Activated naive CD8-positive, alpha-beta T cell (primary cell): ENCODE measurements around the gene RNF208.

Experiments
- H3K27ac Mint-ChIP-seq: one replicate; pipeline ENCODE4 v1.8.0; 2021; ENCODE audit warnings: mixed read lengths
- H3K27me3 Mint-ChIP-seq: one replicate; pipeline ENCODE4 v1.8.0; 2021; ENCODE audit warnings: mixed read lengths
- H3K36me3 Mint-ChIP-seq: one replicate; pipeline ENCODE4 v1.8.0; 2021; ENCODE audit warnings: mixed read lengths
- H3K4me1 Mint-ChIP-seq: one replicate; pipeline ENCODE4 v1.8.0; 2021; ENCODE audit warnings: low read depth, mixed read lengths
- H3K4me3 Mint-ChIP-seq: one replicate; pipeline ENCODE4 v1.8.0; 2021; ENCODE audit warnings: mild to moderate bottlenecking, mixed read lengths
- H3K9me3 Mint-ChIP-seq: one replicate; pipeline ENCODE4 v1.8.0; 2021; ENCODE audit warnings: low read depth, mixed read lengths

The RNF208 gene

DNA sequence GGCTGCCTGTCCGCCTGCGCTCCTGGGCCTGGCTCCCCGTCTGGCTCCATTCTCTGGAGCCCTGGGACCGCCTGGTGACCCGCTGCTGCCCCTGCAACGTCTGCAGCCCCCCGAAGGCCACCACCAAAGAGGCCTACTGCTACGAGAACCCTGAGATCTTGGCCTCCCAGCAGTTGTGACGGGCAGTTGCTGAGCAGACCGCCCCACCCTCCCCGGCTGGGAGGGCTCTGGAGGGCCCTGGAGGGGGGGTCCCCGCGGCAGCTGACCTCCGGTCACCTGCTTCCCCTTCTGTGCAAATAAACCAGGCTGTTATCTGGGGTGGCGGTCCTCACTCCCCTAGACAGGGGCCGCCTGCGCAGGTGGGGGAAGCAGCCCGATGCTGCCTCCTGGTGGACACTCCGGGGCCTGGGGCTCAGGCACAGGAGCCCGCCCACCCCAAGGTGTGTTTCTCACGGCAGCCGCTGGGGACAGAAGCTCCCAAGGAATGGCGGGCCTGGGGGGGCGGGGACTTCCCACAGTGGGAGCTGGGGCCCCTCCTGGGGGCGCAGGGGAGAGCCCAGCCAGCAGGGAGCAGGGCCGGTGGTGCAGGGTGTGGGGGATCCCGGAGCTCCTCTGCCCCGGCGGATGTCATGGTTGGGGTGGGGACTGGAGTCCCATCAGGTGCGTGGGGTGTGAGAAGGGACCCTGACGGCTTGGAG, 14.3 kb upstream of the RNF208 start:
- H3K36me3 Mint-ChIP-seq: no peaks in the 10 kb centered on the region
- H3K4me3 Mint-ChIP-seq: no peak overlapping the region
- H3K27ac Mint-ChIP-seq: no peak overlapping the region
- peaks cover 10% of the 10 kb centered on the region for H3K4me1 Mint-ChIP-seq
- no peaks in the 10 kb centered on the region for H3K9me3 Mint-ChIP-seq
- H3K27me3 Mint-ChIP-seq: no peaks in the 10 kb centered on the region

DNA sequence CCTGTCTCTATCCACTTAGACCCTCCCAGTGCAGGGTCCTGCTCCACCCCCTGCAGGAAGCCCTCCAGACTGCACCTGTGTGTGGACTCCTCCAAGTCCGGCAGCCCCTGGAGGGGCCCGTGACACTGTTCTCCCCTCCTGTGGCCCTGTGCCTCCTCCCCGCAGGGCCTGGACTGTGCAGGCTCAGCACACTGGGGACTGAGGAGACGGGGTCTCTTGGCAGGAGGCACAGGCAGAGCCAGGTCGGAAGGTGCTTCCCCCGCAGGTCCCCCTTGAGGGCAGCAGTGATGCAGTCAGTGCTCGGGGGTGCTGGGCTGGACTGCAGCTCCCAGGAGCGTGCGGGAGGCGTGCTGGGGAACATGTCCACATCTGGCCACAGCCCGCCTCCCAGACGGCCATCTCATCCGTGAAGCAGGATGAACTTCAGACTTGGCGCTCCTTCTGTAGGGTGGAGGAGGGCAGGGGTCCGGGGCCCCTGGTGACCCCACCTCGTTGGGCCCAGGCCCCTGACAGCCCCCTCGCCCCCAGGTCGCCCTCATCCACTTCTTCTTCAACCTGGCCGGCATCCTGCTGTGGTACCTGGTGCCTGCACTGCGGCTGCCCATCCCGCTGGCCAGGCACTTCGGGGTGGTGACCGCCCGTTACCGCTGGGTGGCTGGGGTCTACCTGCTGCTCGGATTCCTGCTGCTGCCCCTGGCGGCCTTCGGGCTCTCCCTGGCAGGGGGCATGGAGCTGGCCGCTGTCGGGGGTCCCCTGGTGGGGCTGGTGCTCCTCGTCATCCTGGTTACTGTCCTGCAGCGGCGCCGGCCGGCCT, 13.6 kb upstream of the RNF208 start:
- no peak overlapping the region for H3K4me3 Mint-ChIP-seq
- H3K27ac Mint-ChIP-seq: no peak overlapping the region
- H3K36me3 Mint-ChIP-seq: no peaks in the 10 kb centered on the region
- peaks cover 8% of the 10 kb centered on the region for H3K4me1 Mint-ChIP-seq
- no peaks in the 10 kb centered on the region for H3K9me3 Mint-ChIP-seq
- no peaks in the 10 kb centered on the region for H3K27me3 Mint-ChIP-seq

DNA sequence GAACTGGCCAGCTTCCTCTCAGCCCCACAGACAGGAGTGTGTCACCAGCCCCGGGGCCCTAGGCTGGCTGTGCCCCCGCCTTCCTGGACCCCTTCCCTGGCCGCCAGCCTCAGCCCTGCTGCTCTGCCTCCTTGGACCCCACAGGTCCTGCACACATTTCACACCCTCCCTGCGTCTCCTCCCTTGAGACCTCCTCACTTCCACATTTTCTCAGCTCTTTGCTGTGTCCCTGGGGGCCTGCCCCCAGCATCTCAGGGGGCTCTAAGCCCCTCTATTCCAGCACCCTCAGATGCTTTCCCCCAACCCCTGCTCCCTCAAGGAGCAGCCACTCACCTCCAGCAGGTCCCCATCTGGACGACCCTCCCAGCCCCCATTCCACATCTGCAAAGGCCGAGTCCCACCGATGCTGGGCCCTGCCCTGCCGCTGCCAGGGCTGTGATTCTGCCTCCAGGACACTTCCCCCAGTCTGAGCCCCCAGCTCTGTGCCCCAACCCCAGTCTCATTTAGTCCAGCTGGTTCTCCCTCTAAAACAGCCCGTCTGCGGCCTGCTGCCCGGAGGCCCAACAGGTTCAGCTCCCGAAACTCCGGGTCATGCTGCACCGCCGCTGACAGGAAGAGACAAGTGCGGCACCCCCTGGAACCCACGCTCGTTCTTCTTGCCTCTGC, 12.9 kb upstream of the RNF208 start:
- Mint-ChIP-seq H3K9me3 (no peaks in the 10 kb centered on the region), H3K4me1 (peaks cover 8% of the 10 kb centered on the region), H3K4me3 (no peak overlapping the region), H3K36me3 (no peaks in the 10 kb centered on the region), H3K27ac (no peak overlapping the region), H3K27me3 (no peaks in the 10 kb centered on the region)

DNA sequence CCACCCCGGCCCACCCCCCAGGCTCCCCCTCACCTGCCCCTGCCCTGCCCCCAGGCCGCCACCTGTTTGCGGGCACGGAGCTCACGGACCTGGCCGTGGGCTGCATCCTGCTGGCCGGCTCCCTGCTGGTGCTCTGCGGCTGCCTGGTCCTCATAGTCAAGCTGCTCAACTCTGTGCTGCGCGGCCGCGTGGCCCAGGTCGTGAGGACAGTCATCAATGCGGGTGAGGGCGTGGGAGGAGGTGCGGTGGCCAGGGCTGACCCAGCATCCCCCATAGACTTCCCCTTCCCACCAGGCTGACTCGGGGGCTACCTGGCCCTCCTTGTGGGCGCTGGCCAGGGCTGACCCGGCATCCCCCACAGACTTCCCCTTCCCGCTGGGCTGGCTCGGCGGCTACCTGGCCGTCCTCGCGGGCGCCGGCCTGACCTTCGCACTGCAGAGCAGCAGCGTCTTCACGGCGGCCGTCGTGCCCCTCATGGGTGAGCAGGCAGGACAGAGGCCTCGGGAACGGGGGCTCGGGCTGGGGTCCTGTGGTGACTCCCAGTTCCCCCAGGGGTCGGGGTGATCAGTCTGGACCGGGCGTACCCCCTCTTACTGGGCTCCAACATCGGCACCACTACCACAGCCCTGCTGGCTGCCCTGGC, 12.1 kb upstream of the RNF208 start:
- no peaks in the 10 kb centered on the region for H3K27me3 Mint-ChIP-seq
- no peak overlapping the region for H3K27ac Mint-ChIP-seq
- no peaks in the 10 kb centered on the region for H3K36me3 Mint-ChIP-seq
- peaks cover 8% of the 10 kb centered on the region for H3K4me1 Mint-ChIP-seq
- no peaks in the 10 kb centered on the region for H3K9me3 Mint-ChIP-seq
- no peak overlapping the region for H3K4me3 Mint-ChIP-seq

DNA sequence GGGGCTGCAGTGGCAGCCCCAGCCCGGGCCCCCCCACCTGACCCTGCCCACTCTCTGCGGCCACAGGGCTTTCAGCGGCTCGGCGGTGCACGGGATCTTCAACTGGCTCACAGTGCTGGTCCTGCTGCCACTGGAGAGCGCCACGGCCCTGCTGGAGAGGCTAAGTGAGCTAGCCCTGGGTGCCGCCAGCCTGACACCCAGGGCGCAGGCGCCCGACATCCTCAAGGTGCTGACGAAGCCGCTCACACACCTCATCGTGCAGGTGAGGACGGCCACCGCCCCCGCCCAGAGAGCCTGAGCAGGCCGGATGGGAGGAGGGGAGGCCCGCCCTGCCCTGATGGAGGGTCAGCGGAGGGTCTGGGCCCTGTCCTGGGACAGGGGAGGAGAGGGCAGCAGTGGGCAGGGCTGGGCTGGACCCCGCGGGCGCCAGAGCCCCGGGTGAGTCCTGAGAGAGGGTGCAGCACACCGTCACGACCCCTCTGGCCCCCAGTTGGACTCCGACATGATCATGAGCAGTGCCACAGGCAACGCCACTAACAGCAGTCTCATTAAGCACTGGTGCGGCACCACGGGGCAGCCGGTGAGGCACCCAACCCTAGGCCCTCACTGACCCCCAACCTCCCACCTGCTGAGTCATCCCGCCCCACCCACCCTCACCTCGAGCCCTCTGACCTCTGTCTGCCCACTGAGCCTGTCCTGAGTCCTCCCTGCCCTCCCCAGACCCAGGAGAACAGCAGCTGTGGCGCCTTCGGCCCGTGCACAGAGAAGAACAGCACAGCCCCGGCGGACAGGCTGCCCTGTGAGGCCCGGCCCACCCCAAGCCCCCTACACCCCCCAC, 11.3 kb upstream of the RNF208 start:
- Mint-ChIP-seq H3K4me1 (peaks cover 2% of the 10 kb centered on the region), H3K9me3 (no peaks in the 10 kb centered on the region), H3K36me3 (no peaks in the 10 kb centered on the region), H3K27ac (no peak overlapping the region), H3K27me3 (no peaks in the 10 kb centered on the region), H3K4me3 (no peak overlapping the region)

DNA sequence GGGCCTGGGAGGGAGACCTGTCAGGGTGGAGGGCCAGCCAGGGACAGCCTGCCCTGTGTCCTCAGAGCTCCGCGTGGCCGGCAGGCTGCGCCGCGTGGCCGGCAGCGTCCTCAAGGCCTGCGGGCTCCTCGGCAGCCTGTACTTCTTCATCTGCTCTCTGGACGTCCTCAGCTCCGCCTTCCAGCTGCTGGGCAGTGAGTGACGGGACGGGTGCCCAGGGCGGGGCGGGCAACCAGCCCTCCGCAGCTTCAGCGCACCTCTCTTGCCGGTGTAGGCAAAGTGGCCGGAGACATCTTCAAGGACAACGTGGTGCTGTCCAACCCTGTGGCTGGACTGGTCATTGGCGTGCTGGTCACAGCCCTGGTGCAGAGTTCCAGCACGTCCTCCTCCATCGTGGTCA, 10.5 kb upstream of the RNF208 start:
- Mint-ChIP-seq H3K36me3 (no peaks in the 10 kb centered on the region), H3K27me3 (peaks cover 2% of the 10 kb centered on the region), H3K9me3 (no peaks in the 10 kb centered on the region), H3K4me3 (no peak overlapping the region), H3K27ac (no peak overlapping the region), H3K4me1 (peaks cover 4% of the 10 kb centered on the region)

DNA sequence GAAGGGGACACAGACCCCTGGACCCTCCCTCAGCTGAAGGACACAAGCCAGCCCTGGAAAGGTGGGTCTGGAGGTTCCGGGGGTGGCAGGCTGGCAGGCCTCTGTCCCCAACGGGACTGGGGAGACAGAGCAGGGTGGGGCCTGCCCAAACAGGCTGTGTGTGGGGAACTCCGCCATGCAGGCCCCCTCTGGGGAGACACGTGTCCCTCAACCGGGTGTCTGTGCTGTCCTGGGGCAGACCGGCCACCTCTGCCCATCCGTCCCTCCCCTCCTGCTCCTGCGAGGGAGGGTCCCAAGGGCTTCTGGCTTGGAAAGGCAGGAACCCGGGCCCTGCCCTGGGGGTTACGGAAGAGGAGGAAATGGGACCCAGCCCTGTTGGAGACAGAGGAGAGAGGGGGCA, 10.1 kb upstream of the RNF208 start:
- Mint-ChIP-seq H3K4me1 (peaks cover 5% of the 10 kb centered on the region), H3K9me3 (no peaks in the 10 kb centered on the region), H3K27ac (no peak overlapping the region), H3K27me3 (peaks cover 2% of the 10 kb centered on the region), H3K36me3 (no peaks in the 10 kb centered on the region), H3K4me3 (no peak overlapping the region)

DNA sequence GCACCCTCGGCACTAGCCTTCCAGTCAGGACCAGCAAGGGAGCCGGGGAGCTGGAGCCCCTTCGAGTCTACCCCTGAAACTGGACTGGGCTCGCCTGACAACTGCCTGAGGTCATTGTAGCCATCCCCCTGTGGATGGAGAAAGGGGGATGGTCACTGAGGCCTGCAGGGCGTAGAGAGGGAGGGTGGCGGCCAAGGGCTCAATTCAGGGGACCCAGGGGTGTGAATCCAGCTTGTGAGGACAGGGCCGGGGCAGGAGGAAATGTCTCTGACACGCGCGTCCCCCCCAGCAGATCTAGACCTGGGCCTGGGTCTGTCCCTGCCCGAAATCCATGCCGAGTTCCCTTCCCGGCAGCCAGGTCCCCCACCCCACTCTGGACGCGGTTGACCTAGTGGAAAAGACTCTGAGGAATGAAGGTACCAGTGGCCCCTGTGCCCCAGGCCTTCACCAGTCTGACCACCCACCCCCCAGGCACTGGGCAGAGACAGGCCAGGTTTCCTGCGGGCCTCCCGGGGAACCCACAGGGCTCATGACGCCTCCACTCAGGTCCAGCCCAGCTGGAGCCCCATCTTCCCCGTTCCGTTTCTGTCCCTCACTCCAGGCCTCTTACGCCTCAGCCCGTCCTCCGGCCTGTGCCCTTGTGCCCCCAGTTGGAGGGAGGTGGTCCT, 9.5 kb upstream of the RNF208 start:
- Mint-ChIP-seq H3K27ac (no peak overlapping the region), H3K9me3 (no peaks in the 10 kb centered on the region), H3K4me3 (no peak overlapping the region), H3K27me3 (peaks cover 2% of the 10 kb centered on the region), H3K36me3 (no peaks in the 10 kb centered on the region), H3K4me1 (peaks cover 3% of the 10 kb centered on the region)

DNA sequence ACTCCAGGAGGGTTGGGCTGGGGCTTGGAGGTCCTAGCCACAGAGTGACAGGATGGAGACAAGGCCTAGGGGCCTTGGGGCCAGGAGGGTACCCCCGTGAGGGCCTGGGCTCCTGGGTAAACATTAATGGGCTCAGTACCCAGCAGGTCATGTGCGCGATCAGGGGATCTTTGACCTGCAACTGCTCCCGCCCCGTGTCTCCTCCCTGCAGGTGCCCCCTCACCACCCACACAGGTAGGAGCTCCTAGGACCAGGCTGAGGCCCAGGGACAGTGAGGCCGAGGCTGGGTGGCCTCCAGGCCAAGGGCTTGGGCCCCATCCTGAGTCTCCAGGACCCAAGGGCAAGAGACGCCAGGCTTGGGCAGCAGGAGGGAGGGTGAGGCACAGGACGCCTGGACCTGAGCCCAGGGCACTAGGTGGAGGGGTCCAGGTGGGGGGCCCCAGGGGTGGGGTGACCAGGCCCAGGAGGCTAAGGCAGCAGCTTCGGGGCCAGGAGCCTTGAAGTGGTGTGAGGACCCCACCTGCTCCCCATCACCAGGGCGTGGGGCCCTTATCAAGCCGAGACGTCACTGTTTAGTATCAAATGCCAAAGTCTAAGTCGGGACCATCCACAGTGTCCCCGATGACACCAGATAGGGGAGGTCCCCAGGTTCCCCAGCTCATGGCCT, 8.8 kb upstream of the RNF208 start, which contains the start of gene SLC34A3:
TSS of gene SLC34A3 (plus strand) at position 197 of the 667 bp plus-strand sequence. CDS start 802 bp downstream, outside the sequence.
- Mint-ChIP-seq H3K27ac (no peak within 1 kb of the TSS), H3K4me3 (no peak within 1 kb of the TSS), H3K36me3 (no peaks in the 10 kb centered on the region), H3K27me3 (peaks cover 2% of the 10 kb centered on the region), H3K4me1 (peaks cover 3% of the 10 kb centered on the region), H3K9me3 (no peaks in the 10 kb centered on the region)

DNA sequence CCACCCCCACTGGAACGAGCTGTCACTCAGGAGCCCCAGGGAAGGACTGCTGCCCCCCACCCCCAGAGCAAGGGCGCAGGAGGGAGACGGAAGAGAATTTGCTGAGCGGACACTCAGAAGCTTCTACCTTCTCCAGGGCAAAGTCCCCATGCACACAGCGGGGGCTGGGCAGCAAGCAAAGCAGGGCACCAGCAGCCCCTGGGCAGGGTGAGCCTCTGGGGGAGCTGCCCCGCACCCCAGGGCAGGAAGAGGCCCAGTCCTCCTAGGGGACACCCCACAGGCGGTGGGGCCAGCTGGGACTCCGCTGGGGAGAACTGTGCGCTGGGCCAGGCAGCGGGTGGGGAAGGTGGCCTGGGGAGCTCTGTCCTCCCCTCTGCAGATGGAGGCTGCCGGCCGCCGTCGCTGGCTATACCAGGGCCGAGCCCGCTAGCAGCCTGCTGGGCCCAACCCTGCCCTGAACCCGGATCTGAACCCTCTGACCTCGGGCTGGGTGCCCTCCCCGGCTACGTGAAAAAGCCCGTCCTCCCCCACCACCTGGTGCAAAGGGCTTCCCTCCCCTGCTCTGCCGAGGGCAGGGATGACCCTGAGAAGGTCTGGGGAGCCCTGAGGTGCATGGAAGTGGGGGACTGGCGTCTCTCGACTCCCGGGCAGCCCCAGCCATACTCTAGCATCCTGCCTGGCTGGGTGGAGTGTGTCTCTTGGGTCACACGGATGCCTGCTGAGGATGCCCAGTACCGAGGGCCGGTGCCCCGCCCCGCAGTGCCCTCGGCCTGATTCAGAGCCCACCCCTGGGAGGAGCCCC, 8.1 kb upstream of the RNF208 start:
- Mint-ChIP-seq H3K4me3 (no peak overlapping the region), H3K9me3 (no peaks in the 10 kb centered on the region), H3K4me1 (peaks cover 3% of the 10 kb centered on the region), H3K27ac (no peak overlapping the region), H3K36me3 (no peaks in the 10 kb centered on the region), H3K27me3 (peaks cover 2% of the 10 kb centered on the region)

DNA sequence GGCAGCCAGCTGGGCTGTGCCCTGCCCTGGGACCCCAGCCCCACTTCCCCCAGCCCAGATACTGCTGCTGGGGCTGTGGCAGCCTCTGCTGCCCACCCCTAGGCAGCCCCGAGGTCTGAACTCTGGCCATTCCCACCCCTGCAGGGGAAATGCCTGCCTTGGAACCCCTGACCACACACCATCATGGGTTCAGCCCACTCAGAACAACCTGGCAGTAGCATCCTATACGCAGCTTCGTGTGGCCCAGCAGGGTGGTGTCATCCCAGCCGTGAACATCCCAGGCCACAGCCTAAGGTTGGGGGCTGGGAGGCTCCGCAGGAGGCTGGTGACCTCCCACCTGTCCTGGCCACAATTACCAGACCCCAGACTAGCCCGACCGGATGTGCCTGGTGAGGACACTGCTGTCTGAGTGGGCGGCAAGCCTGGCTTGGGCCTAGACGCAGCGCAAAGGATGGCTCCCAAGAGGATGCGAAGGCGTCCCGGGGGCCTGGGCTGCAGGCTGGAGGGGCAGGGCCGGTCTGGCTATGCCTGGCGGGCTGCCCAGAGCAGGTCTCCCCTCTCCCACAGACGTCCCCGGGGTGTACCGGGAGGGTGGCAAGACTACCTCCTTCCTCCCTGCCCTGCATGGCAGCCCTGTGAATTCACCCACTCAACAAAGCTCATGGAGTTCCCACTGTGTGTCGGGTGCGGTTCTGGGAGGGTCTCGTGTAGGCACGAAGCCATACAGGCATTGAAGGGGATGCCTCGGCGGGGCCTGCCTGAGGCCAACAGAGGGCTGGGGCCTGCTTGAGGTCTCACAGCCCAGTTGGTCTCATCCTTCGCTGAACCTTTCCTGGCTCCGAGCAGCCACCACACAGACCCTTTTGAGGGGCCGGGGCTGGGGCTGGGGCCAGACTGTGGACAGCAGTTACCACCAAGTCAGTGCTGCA, 7.2 kb upstream of the RNF208 start:
- Mint-ChIP-seq H3K4me1 (peaks cover 3% of the 10 kb centered on the region), H3K36me3 (no peaks in the 10 kb centered on the region), H3K27me3 (peaks cover 2% of the 10 kb centered on the region), H3K9me3 (no peaks in the 10 kb centered on the region), H3K27ac (no peak overlapping the region), H3K4me3 (no peak overlapping the region)

DNA sequence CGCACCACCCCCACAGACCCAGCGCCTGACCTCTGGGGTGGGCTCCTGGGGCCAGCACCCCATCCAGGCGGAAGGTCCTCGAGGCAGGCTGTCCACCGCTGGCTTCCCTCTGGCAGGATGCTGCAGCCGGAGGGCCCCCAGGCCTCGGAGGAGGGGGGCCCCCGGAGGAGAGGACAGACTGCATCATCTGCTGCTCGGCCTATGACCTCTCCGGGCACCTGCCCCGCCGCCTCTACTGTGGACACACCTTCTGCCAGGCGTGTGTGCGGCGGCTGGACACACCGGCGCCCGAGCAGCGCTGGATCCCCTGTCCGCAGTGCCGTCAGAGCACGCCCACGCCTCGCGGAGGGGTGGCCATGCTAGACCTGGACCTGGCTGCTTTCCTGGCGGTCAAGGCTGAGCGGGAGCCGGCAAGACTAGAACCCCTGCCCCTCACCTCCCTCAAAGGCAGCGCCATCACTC, 6.5 kb upstream of the RNF208 start:
- H3K4me1 Mint-ChIP-seq: peaks cover 5% of the 10 kb centered on the region
- H3K9me3 Mint-ChIP-seq: no peaks in the 10 kb centered on the region
- H3K36me3 Mint-ChIP-seq: no peaks in the 10 kb centered on the region

More for the DNA sequence above, 6.5 kb upstream of the RNF208 start:
- H3K4me3 Mint-ChIP-seq: no peak overlapping the region
- H3K27ac Mint-ChIP-seq: no peak overlapping the region
- H3K27me3 Mint-ChIP-seq: peaks cover 2% of the 10 kb centered on the region
